ENCODE results near the gene ITIH3. TPM values are rescaled to one million over a fixed set of nuclear protein-coding genes. Genes with fewer than 3 reads are reported as not detected.
A peak's percentile ranks its signal among the peaks of the same experiment; 100 is the strongest.

Gene ITIH3
- total and polyA plus RNA-seq, 9 donors, result 0.35 to 2.9 (median 1.2) TPM

DNA sequence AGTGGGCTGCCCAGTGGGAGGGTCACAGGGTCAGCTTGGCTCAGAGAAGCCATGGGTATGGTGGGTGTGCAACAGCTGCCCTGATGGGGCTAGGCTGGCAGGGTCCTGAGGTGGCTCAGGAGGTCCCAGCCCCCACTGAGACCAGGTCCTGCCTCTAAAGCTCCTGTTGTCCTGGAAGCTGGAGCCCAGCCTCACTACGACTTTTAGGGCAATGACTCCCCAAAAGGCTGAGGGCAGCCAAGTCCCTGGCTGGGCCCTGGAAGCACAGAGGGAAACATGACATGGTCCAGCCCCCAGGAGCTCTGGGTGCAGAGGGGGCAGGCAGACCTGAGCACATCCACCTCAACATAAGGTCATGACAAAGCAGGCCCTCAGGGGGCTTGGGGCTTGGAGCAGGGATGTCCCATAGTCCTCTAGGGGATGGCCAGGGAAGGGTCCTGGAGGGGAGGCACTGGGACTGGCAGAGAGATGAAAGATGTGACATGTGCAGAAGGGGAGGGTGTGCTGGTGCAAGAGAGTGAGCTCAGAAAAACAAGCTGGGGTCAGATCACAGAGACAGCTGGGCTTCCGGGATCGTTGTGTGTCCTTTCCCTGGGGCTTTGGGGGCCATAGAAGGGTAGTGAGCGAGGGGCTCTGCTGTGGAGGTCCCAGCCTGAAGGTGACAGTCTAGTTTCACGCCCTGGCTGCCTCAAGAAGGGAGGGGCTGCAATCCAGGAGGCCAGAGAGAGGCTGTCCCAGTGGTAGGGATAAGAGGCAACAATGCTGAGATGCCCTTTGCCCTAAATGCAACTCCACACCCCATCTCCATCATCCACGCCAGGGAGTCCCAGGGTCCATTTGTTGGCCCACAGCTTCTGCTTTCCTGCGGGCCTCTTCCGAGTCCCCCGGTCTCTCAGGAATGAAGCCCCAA is 639 bp upstream of the ITIH3 start:
- H3K4me3 ChIP-seq (ENCODE audit: low read length), result no peak overlapping the region
- H3K27ac ChIP-seq (ENCODE audit: low read length), result peak overlapping the region; percentile 13
- H3K4me1 ChIP-seq (ENCODE audit: control insufficient read depth, insufficient read depth, low read length), result peaks cover 29% of the 10 kb centered on the region
- H3K27me3 ChIP-seq (ENCODE audit: control insufficient read depth, insufficient read depth, low read length), result no peaks in the 10 kb centered on the region
- H3K36me3 ChIP-seq (ENCODE audit: control insufficient read depth, insufficient read depth, low read length), result no peaks in the 10 kb centered on the region
- DNase-seq, result peak; percentile 31
- no peaks in the 10 kb centered on the region for H3K9me3 ChIP-seq (replicated peaks; ENCODE audit: control insufficient read depth, low read depth, low read length)
- 57% methylated on average over 8 of the region's 9 CpGs for WGBS (ENCODE audit: insufficient coverage)

GRCh38 chr3:52795298-52795900 is 803 bp downstream of the ITIH3 start:
- 13% methylated on average over 4 of the region's 9 CpGs for WGBS (ENCODE audit: insufficient coverage)
- Histone ChIP-seq H3K27ac (ENCODE audit: low read length) (no peak overlapping the region), H3K36me3 (ENCODE audit: control insufficient read depth, insufficient read depth, low read length) (no peaks in the 10 kb centered on the region), H3K4me3 (ENCODE audit: low read length) (no peak overlapping the region), H3K4me1 (ENCODE audit: control insufficient read depth, insufficient read depth, low read length) (peaks cover 29% of the 10 kb centered on the region), H3K27me3 (ENCODE audit: control insufficient read depth, insufficient read depth, low read length) (no peaks in the 10 kb centered on the region), H3K9me3 (replicated peaks; ENCODE audit: control insufficient read depth, low read depth, low read length) (no peaks in the 10 kb centered on the region)
- DNase-seq, result no peak

- Histone ChIP-seq H3K9me3 (replicated peaks; ENCODE audit: control insufficient read depth, low read depth, low read length) (no peaks in the 10 kb centered on the region), H3K36me3 (ENCODE audit: control insufficient read depth, insufficient read depth, low read length) (no peaks in the 10 kb centered on the region), H3K27me3 (ENCODE audit: control insufficient read depth, insufficient read depth, low read length) (no peaks in the 10 kb centered on the region), H3K4me1 (ENCODE audit: control insufficient read depth, insufficient read depth, low read length) (peaks cover 29% of the 10 kb centered on the region), H3K27ac (ENCODE audit: low read length) (no peak overlapping the region), H3K4me3 (ENCODE audit: low read length) (no peak overlapping the region)
- WGBS (ENCODE audit: insufficient coverage), result 89% methylated on average over 6 of the region's 9 CpGs
- no peak for DNase-seq
Observed at GRCh38 chr3:52796411-52796810, 1.8 kb downstream of the ITIH3 start.

- no peak overlapping the region for H3K4me3 ChIP-seq (ENCODE audit: low read length)
- peaks cover 13% of the 10 kb centered on the region for H3K4me1 ChIP-seq (ENCODE audit: control insufficient read depth, insufficient read depth, low read length)
- no peaks in the 10 kb centered on the region for H3K9me3 ChIP-seq (replicated peaks; ENCODE audit: control insufficient read depth, low read depth, low read length)
- WGBS (ENCODE audit: insufficient coverage), result 77% methylated on average over 8 of the region's 10 CpGs
- no peaks in the 10 kb centered on the region for H3K27me3 ChIP-seq (ENCODE audit: control insufficient read depth, insufficient read depth, low read length)
- H3K36me3 ChIP-seq (ENCODE audit: control insufficient read depth, insufficient read depth, low read length), result no peaks in the 10 kb centered on the region
- no peak for DNase-seq
- no peak overlapping the region for H3K27ac ChIP-seq (ENCODE audit: low read length)
Observed at GRCh38 chr3:52798376-52798977, 3.9 kb downstream of the ITIH3 start.

DNA sequence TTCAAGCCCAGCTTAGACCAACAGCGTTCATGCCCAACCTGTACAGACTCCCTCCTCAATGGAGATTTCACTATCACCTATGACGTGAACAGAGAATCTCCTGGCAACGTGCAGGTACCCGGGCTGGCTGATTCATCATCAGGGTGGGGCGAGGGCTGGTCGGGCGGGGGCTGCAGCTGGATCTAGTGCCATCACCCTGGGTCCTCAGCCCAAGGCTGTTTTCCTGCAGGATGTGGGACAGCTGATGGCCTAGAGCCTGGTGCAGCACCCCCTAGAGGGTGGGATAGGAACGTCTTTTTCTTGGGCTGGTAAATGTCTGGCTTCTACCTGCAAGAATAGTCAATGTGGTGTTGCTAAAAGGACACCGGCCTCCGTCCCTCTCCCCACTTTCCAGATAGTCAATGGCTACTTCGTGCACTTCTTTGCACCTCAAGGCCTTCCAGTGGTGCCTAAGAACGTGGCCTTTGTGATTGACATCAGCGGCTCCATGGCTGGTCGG is 4.4 kb downstream of the ITIH3 start:
- Histone ChIP-seq H3K4me3 (ENCODE audit: low read length) (no peak overlapping the region), H3K27me3 (ENCODE audit: control insufficient read depth, insufficient read depth, low read length) (no peaks in the 10 kb centered on the region), H3K4me1 (ENCODE audit: control insufficient read depth, insufficient read depth, low read length) (peaks cover 7% of the 10 kb centered on the region), H3K9me3 (replicated peaks; ENCODE audit: control insufficient read depth, low read depth, low read length) (no peaks in the 10 kb centered on the region), H3K27ac (ENCODE audit: low read length) (no peak overlapping the region), H3K36me3 (ENCODE audit: control insufficient read depth, insufficient read depth, low read length) (no peaks in the 10 kb centered on the region)
- no peak for DNase-seq
- 50% methylated on average over 13 of the region's 14 CpGs for WGBS (ENCODE audit: insufficient coverage)

DNA sequence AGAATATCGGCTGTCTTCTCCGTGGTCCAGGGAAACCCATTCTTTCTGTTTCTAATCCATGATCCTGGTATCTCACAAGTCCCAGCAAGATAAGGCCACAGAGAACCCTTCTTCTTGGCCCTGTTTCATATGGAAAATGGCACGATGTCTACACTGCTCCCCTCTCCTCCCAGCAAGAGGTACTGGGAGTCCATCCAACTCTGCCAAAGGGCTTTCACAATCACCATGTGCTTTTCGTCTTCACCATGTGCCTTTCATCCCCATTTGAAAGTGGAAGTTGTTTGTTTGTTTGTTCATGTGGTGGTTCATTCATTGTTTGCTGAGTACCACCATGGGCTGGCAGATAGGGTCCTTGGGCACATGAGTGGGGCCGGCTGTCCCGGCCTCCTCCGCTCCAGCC is 5.5 kb downstream of the ITIH3 start:
- H3K9me3 ChIP-seq (replicated peaks; ENCODE audit: control insufficient read depth, low read depth, low read length), result no peaks in the 10 kb centered on the region
- H3K36me3 ChIP-seq (ENCODE audit: control insufficient read depth, insufficient read depth, low read length), result no peaks in the 10 kb centered on the region
- H3K4me1 ChIP-seq (ENCODE audit: control insufficient read depth, insufficient read depth, low read length), result no peaks in the 10 kb centered on the region
- 74% methylated on average over 6 of the region's 7 CpGs for WGBS (ENCODE audit: insufficient coverage)
- no peak overlapping the region for H3K4me3 ChIP-seq (ENCODE audit: low read length)
- H3K27me3 ChIP-seq (ENCODE audit: control insufficient read depth, insufficient read depth, low read length), result no peaks in the 10 kb centered on the region
- no peak overlapping the region for H3K27ac ChIP-seq (ENCODE audit: low read length)
- no peak for DNase-seq

DNA sequence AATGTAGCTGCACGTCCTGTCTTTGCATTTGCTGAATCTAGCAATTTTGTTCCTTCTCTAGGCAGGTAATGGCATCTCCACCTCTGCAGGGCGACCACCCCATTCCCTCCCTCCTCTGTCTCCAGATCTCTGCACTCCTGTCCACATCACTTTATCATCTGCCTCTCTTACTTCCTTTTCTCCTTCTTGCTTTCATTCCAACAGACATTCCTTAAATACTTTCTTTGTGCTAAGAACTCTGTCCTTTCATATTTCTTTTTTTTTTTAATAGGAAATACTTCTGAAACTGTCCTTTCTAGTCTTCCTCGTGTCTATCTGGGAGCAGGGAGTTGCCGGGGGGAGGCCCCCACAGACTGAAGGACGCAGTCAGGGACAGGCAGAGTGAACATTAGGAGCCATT is 7.2 kb downstream of the ITIH3 start:
- Histone ChIP-seq H3K27me3 (ENCODE audit: control insufficient read depth, insufficient read depth, low read length) (no peaks in the 10 kb centered on the region), H3K9me3 (replicated peaks; ENCODE audit: control insufficient read depth, low read depth, low read length) (no peaks in the 10 kb centered on the region), H3K4me1 (ENCODE audit: control insufficient read depth, insufficient read depth, low read length) (no peaks in the 10 kb centered on the region), H3K27ac (ENCODE audit: low read length) (no peak overlapping the region), H3K4me3 (ENCODE audit: low read length) (no peak overlapping the region), H3K36me3 (ENCODE audit: control insufficient read depth, insufficient read depth, low read length) (no peaks in the 10 kb centered on the region)
- 61% methylated on average over 5 of the region's 5 CpGs for WGBS (ENCODE audit: insufficient coverage)
- DNase-seq, result no peak

- WGBS (ENCODE audit: insufficient coverage), result 72% methylated on average over 9 of the region's 19 CpGs
- peaks cover 2% of the 10 kb centered on the region for H3K27me3 ChIP-seq (ENCODE audit: control insufficient read depth, insufficient read depth, low read length)
- H3K36me3 ChIP-seq (ENCODE audit: control insufficient read depth, insufficient read depth, low read length), result no peaks in the 10 kb centered on the region
- DNase-seq, result no peak
- no peak overlapping the region for H3K4me3 ChIP-seq (ENCODE audit: low read length)
- H3K4me1 ChIP-seq (ENCODE audit: control insufficient read depth, insufficient read depth, low read length), result no peaks in the 10 kb centered on the region
- H3K9me3 ChIP-seq (replicated peaks; ENCODE audit: control insufficient read depth, low read depth, low read length), result no peaks in the 10 kb centered on the region
- H3K27ac ChIP-seq (ENCODE audit: low read length), result no peak overlapping the region
Observed at GRCh38 chr3:52805270-52806039, 10.9 kb downstream of the ITIH3 start.

DNA sequence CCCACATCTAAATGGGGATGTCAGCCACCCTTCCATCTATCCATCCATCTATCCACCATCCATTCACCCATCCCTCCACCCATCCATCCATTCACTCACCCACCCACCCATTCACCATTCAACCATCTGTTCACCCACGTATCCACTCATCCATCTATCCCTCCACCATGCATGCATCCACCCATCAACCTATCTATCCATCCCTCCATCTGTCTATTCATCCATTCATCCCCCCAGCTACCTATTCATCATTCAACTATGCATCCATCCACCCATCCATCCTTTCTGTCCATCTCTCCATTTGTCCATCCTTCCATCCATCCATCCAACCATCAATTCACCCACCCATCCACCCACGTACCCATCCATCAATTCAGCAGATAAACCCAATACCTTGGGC is 14.6 kb downstream of the ITIH3 start:
- no peak for DNase-seq
- Histone ChIP-seq H3K4me3 (ENCODE audit: low read length) (no peak overlapping the region), H3K36me3 (ENCODE audit: control insufficient read depth, insufficient read depth, low read length) (peaks cover 7% of the 10 kb centered on the region), H3K27me3 (ENCODE audit: control insufficient read depth, insufficient read depth, low read length) (peaks cover 2% of the 10 kb centered on the region), H3K27ac (ENCODE audit: low read length) (no peak overlapping the region), H3K9me3 (replicated peaks; ENCODE audit: control insufficient read depth, low read depth, low read length) (no peaks in the 10 kb centered on the region), H3K4me1 (ENCODE audit: control insufficient read depth, insufficient read depth, low read length) (no peaks in the 10 kb centered on the region)
- WGBS (ENCODE audit: insufficient coverage), result 76% methylated on average over 2 of the region's 2 CpGs
